DMS153 (cell line): ENCODE results near the gene ITGAV.
"Not testable (repeated sequence)": the region's sequence is repeated elsewhere in the genome, so short reads cannot be mapped to it uniquely, and the experiment has no call there.

ENCODE experiments used
- DNase-seq: peaks from one replicate; lab custom pipeline; 2025; lab: John Stamatoyannopoulos, UW

Gene ITGAV

GRCh38 chr2:186589612-186590349 lies at the start of gene ITGAV:
Gene ITGAV (plus strand): TSS chr2:186590056. CDS start chr2:186590339, 283 bp downstream.
- DNase-seq: peak; percentile 82

DNA sequence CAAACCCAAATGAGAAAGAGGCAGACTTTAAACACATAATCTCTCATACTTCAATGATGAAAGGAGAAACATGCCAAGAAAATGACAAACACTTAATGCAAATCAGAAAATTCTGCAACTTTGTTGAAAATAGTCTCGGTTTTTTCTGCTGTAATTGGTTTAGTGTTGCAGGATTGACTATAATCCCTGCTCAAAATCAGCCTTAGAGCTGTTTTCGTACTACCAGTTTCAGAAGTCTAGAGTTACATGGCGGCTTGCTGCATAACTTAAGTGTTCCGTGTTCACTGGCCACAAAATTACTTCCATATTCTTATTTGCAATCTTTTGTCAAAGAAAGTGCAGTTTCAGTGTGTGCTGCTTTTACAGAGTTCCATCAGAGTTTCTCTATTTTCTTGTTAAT lies 48.9 kb upstream of the ITGAV start:
- DNase-seq: no peak

DNA sequence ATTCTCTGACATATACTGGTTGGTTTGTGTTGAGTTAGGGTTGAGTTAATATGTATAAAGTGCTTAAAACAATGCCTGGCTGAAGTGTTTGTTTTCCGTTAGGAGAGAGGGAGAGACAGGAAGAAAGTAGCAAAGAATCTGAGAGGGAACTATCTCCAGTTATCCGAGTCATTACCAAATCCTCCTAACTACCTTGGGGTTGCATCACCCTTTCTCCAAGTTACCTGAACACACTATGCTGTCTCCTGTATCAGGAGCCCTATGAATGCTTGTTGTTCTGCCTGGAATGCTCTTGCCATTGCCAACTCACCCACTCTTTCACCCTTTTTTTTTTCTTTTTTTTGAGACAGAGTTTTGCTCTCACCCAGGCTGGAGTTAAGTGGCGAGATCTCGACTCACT lies 47.9 kb upstream of the ITGAV start:
- no peak for DNase-seq

GRCh38 chr2:186543561-186544131 lies 46.2 kb upstream of the ITGAV start:
- no peak for DNase-seq

DNA sequence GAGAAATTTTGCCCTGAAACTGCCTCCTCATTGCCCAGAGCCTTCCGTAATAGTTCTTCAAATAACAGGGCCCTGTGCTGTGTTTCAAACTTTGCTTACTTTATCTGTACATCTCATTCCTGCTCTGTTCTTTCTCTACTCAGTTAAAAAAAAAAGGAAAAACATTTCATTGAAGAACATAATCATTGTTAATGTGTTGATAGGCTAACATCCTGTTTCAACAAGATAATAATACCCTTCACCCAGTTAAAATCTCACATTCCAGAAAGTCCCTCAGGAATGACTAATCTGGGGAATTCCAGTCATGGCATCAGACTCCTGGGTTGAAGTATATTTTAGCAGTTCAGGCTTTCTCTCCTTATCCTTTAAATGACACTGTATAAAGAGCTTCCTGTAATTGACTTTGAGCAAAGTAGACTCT lies 45.6 kb upstream of the ITGAV start:
- no peak for DNase-seq

- no peak for DNase-seq
These were observed 43.0 kb upstream of the ITGAV start for GRCh38 chr2:186546846-186547245.

DNA sequence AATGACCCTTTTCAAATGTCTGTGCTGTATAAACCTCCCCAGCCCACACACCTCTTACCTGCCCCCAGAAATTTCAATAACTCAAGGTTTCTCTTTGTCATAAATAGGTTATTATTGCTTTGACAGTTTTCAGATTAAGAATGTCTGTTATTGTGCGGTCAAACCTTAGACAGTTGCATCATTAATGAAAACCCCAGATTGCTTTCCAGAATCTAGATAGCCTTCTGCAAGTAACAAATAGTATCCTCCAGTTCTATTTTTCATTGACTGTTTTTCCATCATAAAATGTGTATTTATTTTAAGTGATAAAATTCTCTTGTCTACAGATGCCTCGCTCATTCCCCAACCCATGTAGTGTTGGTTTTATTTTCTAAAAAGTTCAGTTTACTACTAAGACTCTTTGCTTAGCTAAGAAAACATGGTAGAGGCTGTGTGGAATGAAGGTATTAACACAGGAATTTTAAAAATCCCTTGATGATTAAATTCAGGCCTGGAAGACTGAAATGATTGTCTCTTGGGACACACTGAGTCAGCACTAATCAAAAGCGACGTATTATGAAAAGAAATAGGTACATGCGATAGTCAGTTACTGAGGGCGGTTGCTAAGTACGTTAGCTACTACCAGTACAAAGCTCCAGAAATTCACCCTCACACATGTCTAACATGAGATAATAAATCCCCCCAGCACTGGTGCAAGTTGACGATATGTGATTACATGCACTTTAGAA lies 38.4 kb upstream of the ITGAV start:
- DNase-seq: no peak

DNA sequence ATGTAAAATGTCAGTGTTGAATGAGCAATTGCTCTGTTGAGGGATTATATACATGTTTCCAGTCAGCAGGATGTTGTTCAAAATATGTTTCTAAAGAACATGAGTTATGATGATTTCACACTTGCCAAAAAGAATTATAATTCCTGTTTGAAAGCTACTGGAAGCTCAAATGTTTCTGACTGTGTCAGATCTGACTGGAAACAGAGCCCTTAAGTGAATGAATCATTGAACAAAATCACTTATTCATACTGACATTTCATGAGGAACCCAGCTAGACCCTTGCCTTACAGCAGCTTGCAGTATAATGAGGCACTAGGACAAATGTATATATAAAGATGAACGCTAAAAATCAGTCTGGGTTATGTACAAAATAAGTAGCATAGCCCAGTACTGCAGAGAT lies 35.4 kb upstream of the ITGAV start:
- no peak for DNase-seq

DNA sequence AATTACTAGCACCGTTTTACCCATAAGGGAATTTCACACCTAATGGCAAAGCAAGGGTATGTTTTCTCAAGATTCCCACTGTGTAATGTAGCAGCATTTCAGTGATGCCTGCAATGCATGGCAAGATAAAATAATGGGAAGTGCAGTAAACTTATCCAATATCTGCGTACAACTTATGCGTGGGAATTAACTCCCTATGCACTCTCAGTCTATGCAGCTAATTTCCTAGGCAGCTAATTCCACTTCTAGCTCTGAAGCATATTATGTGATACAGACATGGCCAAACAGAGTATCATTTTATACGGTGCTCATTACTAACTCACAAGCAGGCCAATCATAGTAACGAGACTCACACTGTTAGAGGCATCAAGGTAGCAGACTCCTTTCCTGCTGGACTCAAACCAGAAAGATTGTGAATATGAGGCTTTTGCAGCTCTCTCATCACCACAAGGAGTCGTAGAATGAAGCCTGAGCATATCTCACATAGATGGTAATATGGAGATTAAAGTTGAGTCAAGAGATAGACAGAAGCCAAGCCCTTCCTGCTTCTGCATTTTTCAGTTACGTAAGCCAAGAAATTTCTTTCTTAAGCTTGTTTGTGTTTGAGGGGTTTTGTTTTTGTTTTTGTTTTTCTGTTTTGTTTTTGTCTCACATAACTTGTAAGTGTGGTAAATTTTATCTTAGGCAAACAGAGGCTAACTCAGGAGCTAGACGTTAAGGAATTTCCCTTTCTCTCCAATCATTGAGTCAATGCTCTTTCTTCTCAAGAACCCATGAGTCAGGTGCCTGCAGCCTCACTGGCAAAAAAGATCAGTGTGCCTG lies 34.8 kb upstream of the ITGAV start:
- DNase-seq: no peak

GRCh38 chr2:186558512-186559276 lies 31.2 kb upstream of the ITGAV start:
- DNase-seq: no peak

DNA sequence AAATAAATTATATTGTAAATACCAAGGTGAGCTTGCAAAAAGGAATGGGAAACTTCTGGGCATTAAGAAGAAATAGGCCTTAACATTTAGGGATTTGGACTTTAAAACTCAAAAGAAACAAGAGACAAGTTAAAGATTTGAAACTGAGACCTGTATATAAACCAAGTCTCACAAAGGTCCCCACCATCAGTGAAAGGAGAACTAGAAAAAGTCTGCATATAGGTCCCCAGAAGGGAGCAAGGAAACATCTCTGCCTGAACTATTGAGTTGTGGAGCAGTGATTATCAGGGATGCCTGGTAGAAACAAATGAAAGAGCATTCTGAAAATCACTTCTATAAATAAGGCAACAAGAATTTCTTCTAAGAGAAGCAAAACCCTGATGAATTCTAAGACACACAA lies 30.5 kb upstream of the ITGAV start:
- no peak for DNase-seq

- DNase-seq: no peak
These were observed 30.0 kb upstream of the ITGAV start for GRCh38 chr2:186559848-186560247.

GRCh38 chr2:186560254-186560653 lies 29.6 kb upstream of the ITGAV start:
- DNase-seq: no peak

DNA sequence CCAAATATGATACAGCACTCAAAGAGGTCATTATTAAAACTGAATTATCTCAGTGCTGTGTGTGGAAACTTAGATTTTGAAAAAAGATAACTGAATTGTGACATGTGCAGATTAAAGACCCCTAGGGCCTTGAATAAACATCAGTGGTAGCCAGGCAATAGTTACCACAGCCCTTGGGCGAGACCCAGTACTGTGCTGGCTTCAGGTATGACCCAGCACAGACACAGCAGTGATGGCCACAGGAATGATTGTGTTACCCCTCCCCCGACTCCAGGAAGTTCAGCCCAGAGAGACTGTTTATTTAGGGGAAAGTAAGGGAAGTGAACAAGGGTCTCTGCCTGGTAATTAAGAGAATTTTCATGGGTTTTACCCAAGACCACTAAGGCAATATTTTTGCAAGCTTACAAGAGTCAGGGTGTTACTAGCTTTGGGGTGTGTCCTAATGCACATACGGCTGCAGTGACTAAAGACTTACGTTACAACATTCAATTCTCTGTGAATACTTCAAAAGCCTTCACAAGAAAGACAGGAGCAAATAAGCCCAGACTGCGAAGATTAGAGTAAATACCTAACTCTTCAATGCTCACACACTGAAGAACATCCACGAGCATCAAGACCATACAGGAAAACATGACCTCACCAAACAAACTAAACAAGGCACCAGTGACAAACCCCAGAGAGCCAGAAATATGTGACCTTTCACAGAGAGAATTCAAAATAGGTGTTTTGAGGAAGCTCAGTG lies 28.2 kb upstream of the ITGAV start:
- DNase-seq: no peak

DNA sequence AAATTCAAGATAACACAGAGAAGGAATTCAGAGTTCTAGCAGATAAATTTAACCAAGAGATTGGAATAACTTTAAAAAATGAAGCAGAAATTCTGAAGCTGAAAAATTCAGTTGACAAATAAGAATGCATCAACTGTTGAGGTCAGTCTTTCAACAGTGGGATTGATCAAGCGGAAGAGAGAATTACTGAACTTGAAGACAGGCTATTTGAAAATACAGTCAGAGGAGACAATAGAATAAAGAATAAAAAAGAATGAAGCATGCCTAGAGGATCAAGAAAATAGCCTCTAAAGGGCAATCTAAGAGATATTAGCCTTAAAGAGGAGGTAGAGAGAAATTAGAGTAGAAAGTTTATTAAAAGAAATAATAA lies 27.7 kb upstream of the ITGAV start:
- no peak for DNase-seq

DNA sequence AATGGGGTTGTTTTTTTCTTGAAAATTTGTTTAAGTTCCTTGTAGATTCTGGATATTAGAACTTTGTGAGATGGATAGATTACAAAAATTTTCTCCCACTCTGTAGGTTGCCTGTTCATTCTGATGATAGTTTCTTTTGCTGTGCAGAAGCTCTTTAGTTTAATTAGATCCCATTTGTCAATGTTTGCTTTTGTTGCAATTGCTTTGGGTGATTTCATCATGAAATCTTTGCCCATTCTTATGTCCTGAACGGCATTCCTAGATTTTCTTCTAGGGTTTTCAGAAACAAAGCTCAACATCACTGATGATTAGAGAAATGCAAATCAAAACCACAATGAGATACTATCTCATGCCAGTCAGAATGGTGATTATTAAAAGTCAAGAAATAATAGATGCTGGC lies 21.3 kb upstream of the ITGAV start:
- not testable (repeated sequence) for DNase-seq

- DNase-seq: not testable (repeated sequence)
These were observed 20.7 kb upstream of the ITGAV start for GRCh38 chr2:186569127-186569526.

GRCh38 chr2:186569897-186570296 lies 20.0 kb upstream of the ITGAV start:
- DNase-seq: no peak

- DNase-seq: no peak
These were observed 19.3 kb upstream of the ITGAV start for GRCh38 chr2:186570604-186571003.

DNA sequence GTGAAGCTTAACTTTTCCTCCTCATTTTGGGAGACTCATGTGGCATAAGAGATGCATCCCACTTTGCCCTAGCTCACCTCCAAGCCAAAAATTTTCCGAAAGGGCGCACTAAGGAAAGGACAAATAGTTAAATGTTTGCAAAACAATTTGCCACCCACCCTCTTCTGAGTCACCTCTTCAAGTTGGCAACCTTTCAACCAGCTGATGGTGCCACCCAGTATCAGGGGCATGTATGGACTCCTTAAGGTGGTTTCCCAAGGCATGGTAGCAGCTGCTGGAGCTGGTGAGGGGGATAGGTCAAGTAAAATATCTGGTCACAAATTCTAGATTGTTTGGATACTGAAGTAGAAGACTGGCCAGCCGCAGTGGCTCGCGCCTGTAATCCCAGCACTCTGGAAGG lies 17.2 kb upstream of the ITGAV start:
- DNase-seq: no peak

DNA sequence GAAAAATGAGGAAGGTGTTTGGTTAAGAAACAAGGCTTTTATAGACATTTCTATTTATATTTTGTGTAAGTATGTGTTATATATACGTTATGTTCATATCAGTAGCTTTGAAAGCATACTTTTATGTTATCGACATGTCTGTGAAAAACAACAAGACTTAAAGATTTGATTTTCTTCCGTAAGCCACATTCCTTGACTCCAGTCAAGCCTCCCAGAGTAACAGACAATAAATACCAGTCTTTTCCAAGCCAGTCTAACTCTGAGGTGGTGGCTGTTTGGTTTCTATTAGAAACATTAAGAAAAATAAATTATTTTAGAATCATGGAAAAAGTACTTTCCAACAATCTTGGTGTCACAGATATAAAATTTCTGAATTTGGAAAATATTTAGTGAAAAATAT lies 16.3 kb upstream of the ITGAV start:
- no peak for DNase-seq
